ENCODE results near the gene CREM. TPM values are rescaled to one million over a fixed set of nuclear protein-coding genes. Genes with fewer than 3 reads are reported as not detected.

CREM gene
- total and polyA plus RNA-seq, 2 experiments from 2014 or later, result 40.9 to 43.8 TPM

DNA sequence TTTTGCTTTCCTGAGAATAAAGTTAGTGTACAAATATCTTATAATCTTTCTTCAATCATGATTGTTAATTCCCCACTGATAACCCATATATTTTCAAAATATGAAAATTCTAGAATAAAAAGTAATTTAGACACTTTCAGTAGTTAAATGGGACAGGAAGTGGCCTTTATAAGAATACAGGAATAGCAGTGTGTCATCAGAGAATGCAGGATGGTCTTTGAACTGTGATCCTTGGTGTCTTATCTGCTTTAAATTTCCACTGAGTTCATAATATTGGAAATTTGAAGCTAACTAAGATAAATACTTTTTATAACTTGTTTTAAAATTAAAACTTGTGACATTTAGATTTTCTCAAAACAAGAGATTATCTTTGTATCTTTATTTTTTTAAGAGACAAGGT, 75.4 kb downstream of the CREM start:
- Mint-ChIP-seq H3K27ac (no peak overlapping the region), H3K4me3 (no peak overlapping the region), H3K36me3 (ENCODE audit: low read depth) (no peaks in the 10 kb centered on the region; the same call in 2 of the 3 replicates), H3K4me1 (peaks cover 10% of the 10 kb centered on the region; the same call in 2 of the 3 replicates), H3K9me3 (no peaks in the 10 kb centered on the region), H3K27me3 (ENCODE audit: insufficient read depth, low read depth, poor library complexity) (peaks cover 3% of the 10 kb centered on the region)
- peaks cover 5% of the 10 kb centered on the region; the same call in 1 of the 2 replicates for H3K4me1 ChIP-seq (ENCODE audit: insufficient read depth)
- no peaks in the 10 kb centered on the region for H3K27me3 ChIP-seq (ENCODE audit: insufficient read depth)
- no peaks in the 10 kb centered on the region for H3K9me2 ChIP-seq (ENCODE audit: insufficient read depth)
- no peak for TF ChIP-seq EZH2 (IDR thresholded peaks at IDR 0.05; ENCODE audit: low read depth, unreplicated experiment)
- no peaks in the 10 kb centered on the region for H4K20me1 ChIP-seq (replicated peaks; ENCODE audit: insufficient read depth)
- no peak overlapping the region for H3K4me3 ChIP-seq
- H2AFZ ChIP-seq, result no peak overlapping the region
- no peaks in the 10 kb centered on the region for H3K36me3 ChIP-seq (ENCODE audit: insufficient read depth)
- H3F3A ChIP-seq (replicated peaks; ENCODE audit: low read depth), result no peaks in the 10 kb centered on the region
- H3K4me2 ChIP-seq, result no peak overlapping the region
- no peak overlapping the region for H3K27ac ChIP-seq (ENCODE audit: low read depth)
- DNase-seq (ENCODE audit: low spot score), result no peak
- no peaks in the 10 kb centered on the region for H3K79me2 ChIP-seq (replicated peaks; ENCODE audit: insufficient read depth)
- no peak for ATAC-seq

DNA sequence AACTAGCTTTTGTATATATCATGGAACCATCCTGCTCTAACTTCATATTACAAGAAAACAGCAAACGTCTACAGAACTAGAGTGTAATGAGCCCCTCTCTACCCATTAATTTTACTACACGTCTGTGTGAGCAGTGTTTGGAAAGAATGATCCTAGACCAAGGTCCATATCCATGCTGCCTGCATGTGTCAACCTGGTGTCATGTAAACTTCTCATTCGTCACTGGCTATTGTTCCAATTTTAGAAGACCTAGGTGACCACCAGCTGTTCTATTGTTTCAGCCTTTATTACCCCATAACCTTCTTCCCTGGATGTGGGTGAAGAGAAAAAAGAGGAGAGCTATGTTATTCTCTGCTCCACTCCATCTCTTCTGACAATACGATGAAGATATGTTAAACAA, 77.1 kb downstream of the CREM start:
- no peaks in the 10 kb centered on the region for H3K9me3 Mint-ChIP-seq
- no peaks in the 10 kb centered on the region for H3K79me2 ChIP-seq (replicated peaks; ENCODE audit: insufficient read depth)
- DNase-seq (ENCODE audit: low spot score) (no peak), ATAC-seq (no peak)
- no peaks in the 10 kb centered on the region for H3K9me2 ChIP-seq (ENCODE audit: insufficient read depth)
- H3K4me3 Mint-ChIP-seq, result no peak overlapping the region
- peaks cover 14% of the 10 kb centered on the region; the same call in 2 of the 3 replicates for H3K4me1 Mint-ChIP-seq
- H3K27ac ChIP-seq (ENCODE audit: low read depth), result no peak overlapping the region
- no peaks in the 10 kb centered on the region; the same call in 2 of the 3 replicates for H3K36me3 Mint-ChIP-seq (ENCODE audit: low read depth)
- no peak overlapping the region for H3K27ac Mint-ChIP-seq
- no peak overlapping the region for H3K4me3 ChIP-seq
- no peak overlapping the region for H3K4me2 ChIP-seq
- peaks cover 3% of the 10 kb centered on the region for H3K27me3 Mint-ChIP-seq (ENCODE audit: insufficient read depth, low read depth, poor library complexity)
- no peaks in the 10 kb centered on the region for H4K20me1 ChIP-seq (replicated peaks; ENCODE audit: insufficient read depth)
- H3K4me1 ChIP-seq (ENCODE audit: insufficient read depth), result peaks cover 10% of the 10 kb centered on the region
- H3F3A ChIP-seq (replicated peaks; ENCODE audit: low read depth), result no peaks in the 10 kb centered on the region
- no peaks in the 10 kb centered on the region for H3K36me3 ChIP-seq (ENCODE audit: insufficient read depth)
- H2AFZ ChIP-seq, result no peak overlapping the region
- no peaks in the 10 kb centered on the region for H3K27me3 ChIP-seq (ENCODE audit: insufficient read depth)
- no peak for TF ChIP-seq JUNB (IDR thresholded peaks at IDR 0.05; ENCODE audit: unreplicated experiment)
- TF ChIP-seq ETS1 (IDR thresholded peaks at IDR 0.05), result no peak
- no peak for TF ChIP-seq ZNF114 (CRISPR knock-in tag; IDR thresholded peaks at IDR 0.05)
- no peak for TF ChIP-seq STAT1 (IDR thresholded peaks at IDR 0.05; ENCODE audit: unreplicated experiment)
- TF ChIP-seq NANOG (IDR thresholded peaks at IDR 0.05; ENCODE audit: borderline replicate concordance), result no peak
- no peak for TF ChIP-seq POLR2AphosphoS5 (IDR thresholded peaks at IDR 0.05; ENCODE audit: low read depth)
- no peak for TF ChIP-seq EZH2phosphoT487 (IDR thresholded peaks at IDR 0.05; ENCODE audit: unreplicated experiment)

GRCh38 chr10:35204650-35205319, 78.1 kb downstream of the CREM start:
- Mint-ChIP-seq H3K4me1 (peaks cover 24% of the 10 kb centered on the region), H3K27ac (no peak overlapping the region)

More at GRCh38 chr10:35204650-35205319, 78.1 kb downstream of the CREM start:
- H3K79me2 ChIP-seq (replicated peaks; ENCODE audit: insufficient read depth), result no peaks in the 10 kb centered on the region
- H3K4me2 ChIP-seq, result no peak overlapping the region
- Mint-ChIP-seq H3K27me3 (ENCODE audit: insufficient read depth, low read depth, poor library complexity) (peaks cover 3% of the 10 kb centered on the region), H3K36me3 (ENCODE audit: low read depth) (no peaks in the 10 kb centered on the region; the same call in 2 of the 3 replicates), H3K4me3 (no peak overlapping the region), H3K9me3 (no peaks in the 10 kb centered on the region)
- H3F3A ChIP-seq (replicated peaks; ENCODE audit: low read depth), result no peaks in the 10 kb centered on the region
- no peaks in the 10 kb centered on the region for H3K36me3 ChIP-seq (ENCODE audit: insufficient read depth)
- H3K4me1 ChIP-seq (ENCODE audit: insufficient read depth), result peaks cover 18% of the 10 kb centered on the region
- H3K4me3 ChIP-seq, result no peak overlapping the region
- H3K9me2 ChIP-seq (ENCODE audit: insufficient read depth), result no peaks in the 10 kb centered on the region
- ATAC-seq, result no peak
- H4K20me1 ChIP-seq (replicated peaks; ENCODE audit: insufficient read depth), result no peaks in the 10 kb centered on the region
- DNase-seq (ENCODE audit: low spot score), result no peak
- H3K27me3 ChIP-seq (ENCODE audit: insufficient read depth), result no peaks in the 10 kb centered on the region
- H3K27ac ChIP-seq (ENCODE audit: low read depth), result no peak overlapping the region
- H2AFZ ChIP-seq, result no peak overlapping the region
- TF ChIP-seq EZH2phosphoT487 (IDR thresholded peaks at IDR 0.05; ENCODE audit: unreplicated experiment), result no peak
- TF ChIP-seq ZNF114 (CRISPR knock-in tag; IDR thresholded peaks at IDR 0.05), result no peak
- no peak for TF ChIP-seq STAT1 (IDR thresholded peaks at IDR 0.05; ENCODE audit: unreplicated experiment)
- TF ChIP-seq CREB1 (CRISPR knock-in tag; IDR thresholded peaks at IDR 0.05; ENCODE audit: low read depth), result no peak
- no peak for TF ChIP-seq REST (IDR thresholded peaks at IDR 0.05; ENCODE audit: unreplicated experiment)
- TF ChIP-seq, protein P1, sequence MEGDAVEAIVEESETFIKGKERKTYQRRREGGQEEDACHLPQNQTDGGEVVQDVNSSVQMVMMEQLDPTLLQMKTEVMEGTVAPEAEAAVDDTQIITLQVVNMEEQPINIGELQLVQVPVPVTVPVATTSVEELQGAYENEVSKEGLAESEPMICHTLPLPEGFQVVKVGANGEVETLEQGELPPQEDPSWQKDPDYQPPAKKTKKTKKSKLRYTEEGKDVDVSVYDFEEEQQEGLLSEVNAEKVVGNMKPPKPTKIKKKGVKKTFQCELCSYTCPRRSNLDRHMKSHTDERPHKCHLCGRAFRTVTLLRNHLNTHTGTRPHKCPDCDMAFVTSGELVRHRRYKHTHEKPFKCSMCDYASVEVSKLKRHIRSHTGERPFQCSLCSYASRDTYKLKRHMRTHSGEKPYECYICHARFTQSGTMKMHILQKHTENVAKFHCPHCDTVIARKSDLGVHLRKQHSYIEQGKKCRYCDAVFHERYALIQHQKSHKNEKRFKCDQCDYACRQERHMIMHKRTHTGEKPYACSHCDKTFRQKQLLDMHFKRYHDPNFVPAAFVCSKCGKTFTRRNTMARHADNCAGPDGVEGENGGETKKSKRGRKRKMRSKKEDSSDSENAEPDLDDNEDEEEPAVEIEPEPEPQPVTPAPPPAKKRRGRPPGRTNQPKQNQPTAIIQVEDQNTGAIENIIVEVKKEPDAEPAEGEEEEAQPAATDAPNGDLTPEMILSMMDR (conservative IDR thresholded peaks at IDR 0.05; ENCODE audit: low read depth in 2 of 2), result no peak

Data from GM23338 (cell line).